GM21528 (cell line): ENCODE measurements around the gene PHF21B.
"Not testable (repeated sequence)": the region's sequence is repeated elsewhere in the genome, so short reads cannot be mapped to it uniquely, and the experiment has no call there.

Source experiments
- ATAC-seq: cut with Tn5 transposase; IDR thresholded peaks from one replicate; pipeline ENCODE4 v1.9.1; 2021; ENCODE audit warnings: mild to moderate bottlenecking, moderate library complexity; ENCODE audit not compliant: unreplicated experiment, low FRiP score

The PHF21B gene

DNA sequence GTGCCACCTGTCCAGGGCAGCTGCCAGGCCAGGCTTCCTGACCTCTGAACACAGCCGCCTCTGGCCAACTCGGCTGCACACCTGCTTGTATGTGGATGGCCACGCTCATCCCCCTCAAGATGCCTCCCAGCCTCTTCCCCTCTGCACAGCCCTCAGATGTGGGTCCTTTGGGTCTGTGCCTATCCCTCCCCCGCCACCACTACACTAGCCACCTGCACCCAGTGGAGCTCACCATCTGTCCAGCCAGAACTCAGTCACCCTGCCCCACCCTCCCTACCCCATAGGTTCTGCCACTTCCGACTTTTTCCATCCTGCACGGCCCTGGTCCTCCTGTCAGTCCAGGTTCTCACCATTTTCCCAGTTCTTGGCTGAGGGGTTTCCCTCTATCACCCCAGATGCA, 44.6 kb downstream of the PHF21B start:
- no peak for ATAC-seq

GRCh38 chr22:44964722-44965078, 45.1 kb downstream of the PHF21B start:
- no peak for ATAC-seq

- no peak for ATAC-seq
Measured at GRCh38 chr22:44963832-44964721, 45.7 kb downstream of the PHF21B start.

- no peak for ATAC-seq
Measured at GRCh38 chr22:44962741-44963454, 46.9 kb downstream of the PHF21B start.

DNA sequence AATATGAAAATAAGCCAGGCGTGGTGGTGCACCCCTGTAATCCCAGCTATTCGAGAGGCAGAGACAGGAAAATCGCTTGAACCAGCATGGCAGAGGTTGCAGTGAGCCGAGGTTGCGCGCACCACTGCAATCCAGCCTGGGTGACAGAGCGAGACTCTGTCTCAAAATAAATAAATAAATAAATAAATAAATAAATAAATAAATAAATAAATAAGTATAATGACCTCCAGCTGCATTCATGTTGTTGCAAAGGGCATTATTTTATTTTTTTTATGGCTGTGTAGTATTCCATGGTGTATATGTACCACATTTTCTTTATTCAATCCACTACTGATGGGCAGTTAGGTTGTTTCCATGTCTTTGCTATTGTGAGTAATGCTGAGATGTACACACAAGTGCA, 48.1 kb downstream of the PHF21B start:
- not testable (repeated sequence) for ATAC-seq

DNA sequence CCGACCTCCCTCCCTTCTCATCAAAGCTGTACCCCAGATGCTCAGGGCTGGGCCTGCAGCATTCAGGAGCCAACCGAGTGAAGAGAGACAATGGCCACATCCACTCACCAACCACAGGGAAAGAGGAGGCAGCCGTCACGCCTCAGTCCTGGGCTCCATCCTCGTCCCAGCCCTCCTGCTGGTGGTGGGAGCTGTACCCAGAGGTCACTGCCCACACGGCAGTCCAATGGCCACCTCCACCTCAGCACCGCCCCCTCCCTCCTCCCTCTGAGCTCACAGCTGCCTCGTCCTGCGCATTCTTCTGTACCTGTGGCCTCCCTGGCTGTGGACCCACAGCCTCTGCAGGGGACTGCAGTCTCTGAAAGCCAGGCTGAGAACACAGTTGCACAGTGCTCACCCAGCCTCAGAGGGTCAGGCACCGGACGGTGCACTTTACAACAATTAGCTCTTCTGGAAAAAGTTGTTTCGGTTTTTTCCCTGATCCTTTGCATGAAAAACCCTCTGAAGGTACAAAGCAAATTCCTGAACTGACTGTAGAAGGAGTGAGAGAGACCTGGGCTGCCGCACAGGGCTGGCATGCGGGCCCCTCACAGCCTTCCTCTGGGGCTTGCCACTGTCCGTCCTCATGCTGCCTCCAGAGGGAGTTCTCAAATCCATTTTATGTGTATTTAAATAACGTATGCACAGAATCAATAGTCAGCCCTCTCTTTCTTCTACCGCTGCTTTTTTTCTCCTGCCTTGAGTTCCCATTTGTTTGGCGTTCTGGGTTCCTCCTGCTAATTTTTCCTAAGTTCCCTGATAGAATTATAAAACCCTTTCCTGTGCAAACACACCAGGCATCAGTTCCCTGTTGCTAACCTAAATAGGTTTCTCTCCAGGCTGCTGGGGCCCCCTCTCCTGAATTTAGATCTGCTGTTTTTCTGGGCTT, 52.7 kb downstream of the PHF21B start:
- ATAC-seq = no peak

DNA sequence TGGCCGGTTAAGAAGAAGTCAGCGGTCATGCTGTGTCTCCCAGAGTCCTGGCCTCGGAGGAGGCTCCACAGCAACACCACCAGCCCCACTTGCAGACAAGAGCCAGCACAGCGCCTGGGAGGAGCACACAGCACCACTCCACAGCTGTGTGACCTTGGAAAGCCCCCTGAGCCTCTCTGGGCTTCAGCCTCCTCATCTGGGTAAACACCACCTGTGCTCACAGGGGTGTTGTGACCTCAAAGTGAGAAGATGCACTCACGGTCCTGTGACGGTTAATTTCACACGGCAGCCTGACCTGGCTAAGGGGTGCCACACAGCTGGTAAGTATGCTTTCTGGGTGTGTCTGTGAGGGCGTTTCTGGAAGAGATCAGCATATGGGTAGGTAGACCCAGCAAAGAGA, 54.7 kb downstream of the PHF21B start:
- no peak for ATAC-seq

DNA sequence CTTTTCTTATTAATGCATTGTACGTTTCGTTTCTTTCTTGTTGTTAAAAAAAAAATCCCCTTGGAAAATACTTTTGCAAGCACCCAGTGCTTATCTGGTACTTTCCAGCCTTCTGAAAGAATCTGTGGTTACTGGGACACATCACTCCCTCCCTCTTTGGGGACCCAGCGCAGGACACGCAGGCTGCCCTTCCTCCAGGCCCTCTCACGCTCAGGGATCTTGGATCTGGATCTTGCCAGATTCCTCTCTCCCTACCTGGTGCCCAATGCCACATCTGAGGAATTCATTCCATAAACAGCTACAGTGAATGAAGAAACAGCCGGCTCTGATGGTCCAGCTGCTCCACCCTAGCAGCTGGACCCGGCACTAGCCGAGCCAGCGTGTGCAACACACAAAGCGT, 55.7 kb downstream of the PHF21B start:
- no peak for ATAC-seq

- no peak for ATAC-seq
Measured at GRCh38 chr22:44952863-44953746, 56.7 kb downstream of the PHF21B start.

DNA sequence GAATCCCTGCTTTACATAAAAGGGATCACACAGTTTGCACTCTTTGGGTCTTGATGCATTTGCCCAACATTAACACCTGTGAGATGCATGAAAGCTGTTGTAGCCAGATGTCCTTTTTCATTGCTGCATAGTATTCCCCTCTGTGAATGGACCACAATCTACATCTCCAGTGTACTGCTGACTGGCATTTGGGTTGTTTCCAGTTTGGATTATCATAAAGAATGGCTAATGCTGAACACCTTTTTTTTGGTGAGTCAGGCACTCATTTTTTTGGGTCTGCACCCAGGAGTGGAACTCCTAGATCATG, 58.3 kb downstream of the PHF21B start:
- ATAC-seq = no peak

DNA sequence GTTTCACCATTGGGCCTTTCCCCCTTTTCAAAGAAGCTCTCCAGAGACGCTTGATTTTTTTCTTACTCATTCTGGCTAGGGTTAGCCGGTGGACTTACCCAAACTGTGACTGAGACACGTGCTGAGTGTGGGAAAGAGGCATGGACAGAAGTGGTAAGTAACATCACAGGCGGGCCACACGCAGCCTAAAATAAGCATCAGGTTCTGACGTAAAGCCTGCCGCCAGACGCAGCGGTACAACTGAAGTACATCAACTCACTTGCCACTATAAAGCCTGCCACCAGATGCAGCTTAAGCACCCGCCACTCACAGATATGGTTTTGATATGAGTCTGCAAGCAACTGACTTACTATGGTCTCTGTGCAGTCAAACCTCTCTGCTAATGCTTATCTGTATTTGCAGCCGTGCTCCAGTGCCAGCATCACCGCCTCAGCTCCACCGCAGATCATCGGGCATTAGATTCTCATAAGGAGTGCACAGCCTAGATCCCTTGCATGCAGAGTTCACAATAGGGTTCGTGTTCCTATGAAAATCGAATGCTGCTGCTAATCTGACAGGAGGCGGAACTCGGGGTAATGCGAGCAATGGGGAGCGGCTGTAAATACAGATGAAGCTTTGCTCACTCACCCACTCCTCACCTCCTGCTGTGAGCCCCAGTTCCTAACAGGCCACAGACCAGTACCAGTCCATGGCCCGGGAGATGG, 58.8 kb downstream of the PHF21B start:
- no peak for ATAC-seq

DNA sequence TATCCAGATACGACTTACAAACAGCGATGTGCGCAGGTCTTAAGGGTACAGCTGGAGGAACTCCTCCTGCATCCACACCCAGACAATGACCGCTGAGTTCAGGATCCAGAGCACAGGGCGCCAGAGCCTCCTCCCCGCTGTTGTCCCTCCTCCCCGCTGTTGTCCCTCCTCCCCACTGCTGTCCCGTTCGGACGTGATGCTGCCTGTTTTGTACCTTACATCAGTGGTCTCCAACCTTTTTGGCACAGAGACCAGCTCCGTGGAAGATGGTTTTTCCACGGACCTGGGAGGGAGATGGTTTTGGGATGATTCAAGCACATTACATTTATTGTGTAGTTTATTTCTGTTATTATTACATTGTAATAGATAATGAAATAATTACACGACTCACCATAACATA, 62.0 kb downstream of the PHF21B start:
- no peak for ATAC-seq

- no peak for ATAC-seq
Measured at GRCh38 chr22:44947049-44947448, 62.8 kb downstream of the PHF21B start.

- no peak for ATAC-seq
Measured at GRCh38 chr22:44944883-44945601, 64.8 kb downstream of the PHF21B start.

GRCh38 chr22:44943701-44944324, 66.0 kb downstream of the PHF21B start:
- ATAC-seq = no peak

- no peak for ATAC-seq
Measured at GRCh38 chr22:44942979-44943700, 66.7 kb downstream of the PHF21B start.

GRCh38 chr22:44942056-44942455, 67.7 kb downstream of the PHF21B start:
- no peak for ATAC-seq

- no peak for ATAC-seq
Measured at GRCh38 chr22:44941207-44941606, 68.6 kb downstream of the PHF21B start.
